ENCODE results near the gene TGFA. TPM values are rescaled to one million over a fixed set of nuclear protein-coding genes. Genes with fewer than 3 reads are reported as not detected.

The TGFA gene
- total RNA-seq (2014; rRNA removed; shearing (Covaris generic)), result 0.31 and 1.0 TPM in 2 replicates

GRCh38 chr2:70553584-70554337 is at the start of gene TGFA:
TGFA (minus strand) TSS chr2:70553826; CDS start chr2:70553767, 59 bp downstream.
- peak; percentile 56 for DNase-seq (ENCODE audit: low spot score)

DNA sequence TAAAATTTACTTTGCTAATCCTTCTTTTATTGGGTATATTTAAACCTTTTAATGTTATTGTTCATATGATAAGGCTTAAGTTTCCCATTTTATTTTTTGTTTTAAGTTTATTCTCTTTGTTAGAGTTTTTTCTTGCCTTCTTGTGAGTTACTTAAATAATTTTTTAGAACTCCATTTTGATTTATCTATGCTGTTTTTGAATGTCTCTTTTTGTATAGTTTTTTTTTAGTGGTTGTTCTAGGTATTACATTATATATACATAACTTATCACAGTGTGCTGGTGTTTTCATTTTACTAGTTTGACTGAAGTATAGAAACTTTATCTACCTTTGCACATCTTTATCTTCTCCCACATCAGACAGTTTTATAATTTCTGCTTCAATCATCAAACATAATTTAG is 49.4 kb upstream of the TGFA start:
- no peak for DNase-seq (ENCODE audit: low spot score)

- DNase-seq (ENCODE audit: low spot score), result no peak
Measured at GRCh38 chr2:70598197-70598596, 44.6 kb upstream of the TGFA start.

GRCh38 chr2:70596739-70597138 is 43.1 kb upstream of the TGFA start:
- DNase-seq (ENCODE audit: low spot score), result peak; percentile 94

DNA sequence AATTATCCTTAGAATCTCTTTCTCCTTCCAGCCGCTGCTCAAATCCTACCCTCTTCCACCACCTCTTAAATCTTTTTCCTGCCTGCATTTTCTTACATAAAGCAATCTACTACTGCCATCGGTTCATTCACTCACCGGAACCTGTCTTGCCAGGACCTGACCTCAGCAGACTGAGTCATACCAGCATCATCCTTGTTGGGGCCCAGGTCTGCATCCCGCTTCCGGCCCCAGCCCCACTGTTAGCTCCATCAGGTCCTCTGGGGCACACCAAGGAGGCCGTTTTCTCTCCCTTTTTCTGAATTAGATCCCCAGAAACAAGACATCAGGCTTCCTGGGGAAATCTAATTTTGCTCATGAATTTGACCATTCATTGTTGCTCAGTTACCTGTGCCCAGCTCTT is 42.7 kb upstream of the TGFA start:
- peak; percentile 95 for DNase-seq (ENCODE audit: low spot score)

- DNase-seq (ENCODE audit: low spot score), result no peak
Measured at GRCh38 chr2:70583091-70583490, 29.5 kb upstream of the TGFA start.

DNA sequence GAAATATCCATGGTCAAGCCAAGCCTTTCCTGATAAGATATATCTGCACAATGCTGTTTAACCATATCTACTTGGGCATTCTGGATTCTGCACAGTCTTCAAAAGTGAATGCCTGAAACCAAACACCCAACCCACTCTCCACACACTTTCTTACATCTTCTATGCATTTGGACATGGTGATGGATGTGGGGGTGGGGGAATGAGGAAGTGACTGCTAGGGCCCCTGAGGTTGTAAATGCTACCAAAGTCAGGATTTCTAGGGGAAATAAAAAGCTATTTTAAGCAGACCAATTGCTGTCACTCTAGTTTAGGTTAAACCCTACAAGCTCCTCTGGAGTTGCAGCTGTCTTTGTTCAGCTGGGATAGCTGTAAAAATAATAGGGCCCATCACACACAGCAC is 26.7 kb upstream of the TGFA start:
- DNase-seq (ENCODE audit: low spot score), result no peak

DNA sequence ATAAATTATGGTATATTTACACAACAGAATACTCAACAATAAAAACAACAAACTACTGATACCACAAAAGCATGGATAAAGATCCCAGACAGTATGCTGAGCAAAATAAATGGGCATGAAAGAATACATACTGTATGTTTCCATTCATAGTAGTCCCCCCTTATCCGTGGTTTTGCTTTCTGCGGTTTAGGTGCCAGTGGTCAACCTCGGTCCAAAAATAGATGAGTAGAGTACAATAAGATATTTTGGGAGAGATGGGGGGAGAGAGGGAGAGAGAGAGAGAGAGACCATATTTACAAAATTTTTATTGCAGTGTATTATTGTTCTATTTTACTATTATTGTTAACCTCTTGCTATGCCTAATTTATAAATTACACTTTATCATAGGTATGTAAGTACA is 21.0 kb upstream of the TGFA start:
- DNase-seq (ENCODE audit: low spot score), result no peak

DNA sequence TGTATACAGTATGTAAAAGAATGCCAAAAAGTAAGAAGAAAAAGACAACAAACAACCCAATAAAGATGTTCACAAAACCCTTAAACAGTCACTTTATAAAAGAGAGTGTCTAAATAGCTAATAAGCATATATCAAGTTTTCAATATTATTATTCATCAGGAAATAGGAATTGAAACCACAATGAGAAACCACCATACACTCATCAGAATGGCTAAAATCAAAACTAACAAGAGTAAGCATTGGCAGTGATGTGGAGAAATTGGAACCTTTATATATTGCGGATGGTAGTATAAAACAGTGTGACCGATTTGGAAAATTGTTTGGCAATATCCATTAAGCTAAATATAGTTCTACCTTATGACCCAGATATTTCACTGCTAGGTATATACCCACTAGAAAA is 20.5 kb upstream of the TGFA start:
- no peak for DNase-seq (ENCODE audit: low spot score)

DNA sequence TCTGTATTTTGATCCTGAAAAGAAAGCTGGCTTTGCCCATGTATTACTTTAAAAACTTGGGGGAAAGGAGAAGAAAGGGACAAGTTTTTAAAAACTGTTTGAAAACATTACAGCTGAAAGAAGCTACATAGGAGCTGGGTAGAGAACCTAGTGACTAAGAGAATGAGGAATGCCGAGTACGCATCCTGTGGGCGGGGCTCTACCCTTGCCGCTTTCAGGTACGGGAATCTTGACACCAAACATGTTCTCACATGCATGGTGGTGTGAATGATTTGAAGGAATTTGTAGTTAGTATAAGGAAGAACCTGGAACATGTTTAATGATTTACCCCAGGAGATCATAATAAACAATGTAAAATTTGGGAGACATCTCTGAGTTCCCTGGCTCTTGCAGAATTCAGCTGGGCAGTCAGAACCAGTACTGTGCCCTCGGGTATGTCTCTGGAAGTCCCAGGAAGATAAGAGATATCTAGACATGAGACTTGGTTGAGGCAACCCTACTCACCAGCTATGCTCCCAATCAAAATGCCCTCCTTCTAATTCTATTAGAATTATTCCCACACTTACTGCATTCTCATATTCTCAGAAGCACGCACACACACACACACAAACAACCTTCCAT is 16.5 kb upstream of the TGFA start:
- DNase-seq (ENCODE audit: low spot score), result peak; percentile 82

DNA sequence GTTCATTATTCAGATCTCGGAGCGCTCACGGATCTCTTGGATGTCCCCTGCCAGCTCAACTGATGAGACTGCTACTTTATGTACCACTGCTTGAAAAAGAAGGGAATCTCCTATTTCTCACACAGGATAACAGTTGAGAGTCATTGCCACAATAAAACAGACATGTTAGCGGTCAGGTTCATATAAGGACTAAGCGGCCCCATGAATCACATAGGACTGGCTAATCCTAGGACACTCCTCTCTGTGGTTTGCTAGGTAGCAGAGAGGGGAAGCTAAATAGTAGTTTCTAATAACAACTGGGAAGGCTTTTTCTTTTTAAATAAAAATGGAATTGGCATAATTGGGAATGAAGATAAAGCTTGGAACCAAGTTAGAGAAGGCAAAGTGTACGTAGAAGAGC is 15.9 kb upstream of the TGFA start:
- DNase-seq (ENCODE audit: low spot score), result peak; percentile 40

DNA sequence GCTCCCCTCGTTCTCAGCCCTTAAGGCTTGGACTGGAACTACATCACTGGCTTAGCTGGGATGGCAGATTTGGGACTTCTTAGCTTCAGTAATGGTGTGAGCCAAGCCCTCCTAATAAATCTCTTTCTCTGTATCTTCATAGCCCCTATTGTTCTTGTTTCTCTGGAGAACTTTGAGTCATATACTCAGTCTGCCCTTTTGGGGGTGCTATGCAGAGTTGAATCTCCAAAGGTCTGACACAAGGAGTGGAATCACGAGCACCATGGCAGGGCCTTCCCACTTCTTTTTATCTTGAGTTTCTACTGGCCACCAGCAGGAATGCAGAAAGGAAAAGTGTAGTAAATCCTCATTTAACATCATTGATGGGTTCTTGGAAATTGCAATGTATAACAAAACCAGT is 13.3 kb upstream of the TGFA start:
- no peak for DNase-seq (ENCODE audit: low spot score)

DNA sequence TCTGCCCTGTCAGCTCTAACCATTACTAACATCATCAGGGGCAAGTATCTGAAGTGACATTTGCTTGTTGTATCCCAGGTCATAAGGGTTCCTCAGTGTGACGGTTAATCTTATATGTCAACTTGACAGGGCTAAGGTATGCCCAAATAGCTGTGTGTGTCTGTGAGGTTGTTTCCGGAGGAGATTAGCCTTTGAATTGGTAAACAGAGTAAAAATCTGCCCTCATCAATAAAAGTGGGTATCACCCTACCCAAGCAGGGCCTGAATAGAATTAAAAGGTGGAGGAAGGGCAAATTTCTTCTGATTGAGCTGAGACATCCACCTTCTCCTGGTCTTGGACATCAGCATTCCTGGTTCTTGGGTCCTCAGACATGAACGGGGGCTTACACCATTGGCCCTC is 12.8 kb upstream of the TGFA start:
- DNase-seq (ENCODE audit: low spot score), result no peak

- no peak for DNase-seq (ENCODE audit: low spot score)
Measured at GRCh38 chr2:70565039-70565731, 11.6 kb upstream of the TGFA start.

DNA sequence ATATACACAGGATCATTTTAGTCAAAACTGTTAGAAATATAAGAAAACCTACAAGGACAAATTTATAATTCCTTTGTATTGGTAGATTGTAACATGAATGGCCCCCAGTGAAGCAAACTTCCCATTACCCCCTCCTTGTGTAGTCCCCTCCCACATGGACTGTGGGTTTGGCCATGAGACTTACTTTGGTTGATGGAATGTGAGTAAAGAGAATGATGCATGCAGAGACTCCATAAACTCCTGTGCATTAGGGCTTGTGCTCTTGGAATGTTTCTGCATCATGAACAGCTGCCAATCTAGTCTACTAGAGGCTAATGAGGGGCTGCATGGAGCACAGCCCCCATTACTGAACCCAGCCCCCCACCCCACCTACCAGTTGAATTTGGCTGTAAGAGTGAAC is 8.3 kb upstream of the TGFA start:
- no peak for DNase-seq (ENCODE audit: low spot score)

DNA sequence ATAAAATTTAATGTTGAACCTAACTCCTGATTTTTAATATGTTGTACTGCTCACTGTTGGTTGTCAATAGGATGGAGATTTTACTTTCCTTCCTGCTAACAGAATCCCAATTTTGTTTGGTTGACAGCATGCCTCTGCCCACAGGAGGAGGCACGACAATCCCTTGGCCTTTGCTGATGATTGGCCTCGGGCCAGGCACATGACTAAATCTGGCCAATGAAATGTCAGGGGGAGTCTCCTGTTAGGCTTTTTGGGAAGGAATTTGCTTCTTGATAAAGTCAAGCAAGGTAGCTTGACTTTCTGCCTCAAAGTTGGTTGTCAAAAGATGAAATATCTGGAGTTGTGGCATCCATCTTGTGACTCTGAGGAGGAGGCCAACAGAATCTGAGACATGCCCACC is 6.8 kb upstream of the TGFA start:
- no peak for DNase-seq (ENCODE audit: low spot score)

- DNase-seq (ENCODE audit: low spot score), result no peak
Measured at GRCh38 chr2:70560040-70560439, 6.4 kb upstream of the TGFA start.

DNA sequence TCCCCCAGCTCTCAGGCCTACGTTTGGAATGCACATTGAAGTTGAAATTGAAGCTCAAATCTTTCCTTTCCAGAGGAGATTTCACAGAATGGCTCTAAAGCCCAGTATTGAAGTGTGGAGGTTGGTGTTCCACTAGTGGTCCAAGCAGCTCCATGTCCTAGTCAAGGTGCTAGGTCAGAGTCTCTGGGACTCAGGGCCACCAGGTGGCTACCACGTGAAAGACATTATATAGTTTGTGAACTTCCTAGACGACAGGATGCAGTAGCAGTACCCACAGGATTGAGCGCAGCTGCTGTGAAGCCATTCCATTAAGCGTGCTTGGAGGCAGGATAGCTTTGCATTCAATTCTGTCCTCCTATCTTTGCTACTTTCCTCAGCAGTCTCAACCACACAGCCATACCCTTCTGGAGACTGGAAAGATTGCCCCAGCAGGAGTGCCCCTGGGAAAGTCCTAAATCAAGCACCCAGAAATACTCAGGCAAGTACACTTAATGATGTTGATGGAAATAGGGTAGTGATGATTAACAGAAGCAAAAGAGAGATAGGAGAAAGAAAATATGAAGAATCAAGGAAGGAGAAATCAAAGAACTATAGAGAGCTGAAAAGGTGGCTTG is 4.7 kb upstream of the TGFA start:
- DNase-seq (ENCODE audit: low spot score), result no peak

DNA sequence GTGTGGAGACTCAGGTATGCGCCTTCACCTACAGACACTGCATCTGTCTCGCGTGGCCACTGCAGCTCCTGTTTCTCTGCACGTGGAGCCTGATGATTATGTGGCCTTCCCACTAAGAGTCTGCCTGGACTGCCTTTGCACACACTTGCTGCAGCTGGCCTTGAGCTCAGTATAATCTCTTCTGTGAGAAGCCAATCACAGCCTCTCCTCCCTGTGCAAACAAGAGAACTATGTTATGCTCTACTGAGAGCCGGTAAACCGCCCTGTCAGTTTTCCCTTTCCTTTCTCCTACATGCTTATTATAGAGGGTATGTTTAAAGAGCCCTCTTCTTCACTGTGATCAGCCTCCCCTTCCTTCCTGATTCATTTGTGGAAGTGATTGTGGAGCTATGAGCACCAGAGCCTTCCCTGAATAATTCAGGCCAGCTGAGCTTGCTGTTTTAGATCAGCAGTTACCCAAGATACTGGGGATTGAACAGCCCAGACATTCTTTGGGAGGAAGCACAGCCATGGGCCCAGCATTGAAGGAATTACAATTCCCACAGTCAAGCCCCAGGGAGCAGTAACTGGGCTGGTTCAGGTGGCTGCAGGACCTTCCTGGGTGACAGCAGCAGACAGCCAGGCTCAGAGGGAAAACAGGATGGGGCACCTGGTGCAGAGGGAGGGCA is 3.7 kb upstream of the TGFA start:
- no peak for DNase-seq (ENCODE audit: low spot score)

GRCh38 chr2:70556608-70557007 is 3.0 kb upstream of the TGFA start:
- DNase-seq (ENCODE audit: low spot score), result no peak

- no peak for DNase-seq (ENCODE audit: low spot score)
Measured at GRCh38 chr2:70554338-70554892, 789 bp upstream of the TGFA start.

GRCh38 chr2:70553334-70553583 is 367 bp downstream of the TGFA start:
- DNase-seq (ENCODE audit: low spot score), result no peak
